ENCODE data around the gene SHMT1. TPM values are rescaled to one million over a fixed set of nuclear protein-coding genes. Genes with fewer than 3 reads are reported as not detected.
"Not testable (repeated sequence)": the region's sequence is repeated elsewhere in the genome, so short reads cannot be mapped to it uniquely, and the experiment has no call there.

Gene SHMT1
- total RNA-seq, 1 experiment from 2014 or later = 50.8 TPM

- DNase-seq (ENCODE audit: low read depth) = no peak
Observed at GRCh38 chr17:18326572-18326971, 36.8 kb downstream of the SHMT1 start.

GRCh38 chr17:18326039-18326438, 37.3 kb downstream of the SHMT1 start:
- no peak for DNase-seq (ENCODE audit: low read depth)

GRCh38 chr17:18324140-18325050, 39.0 kb downstream of the SHMT1 start:
- DNase-seq (ENCODE audit: low read depth) = no peak

- DNase-seq (ENCODE audit: low read depth) = no peak
Observed at GRCh38 chr17:18323507-18324139, 39.7 kb downstream of the SHMT1 start.

- peak; percentile 48 for DNase-seq (ENCODE audit: low read depth)
Observed at GRCh38 chr17:18323007-18323406, 40.3 kb downstream of the SHMT1 start.

- no peak for DNase-seq (ENCODE audit: low read depth)
Observed at GRCh38 chr17:18322522-18322921, 40.8 kb downstream of the SHMT1 start.

GRCh38 chr17:18321309-18321708, 42.0 kb downstream of the SHMT1 start:
- DNase-seq (ENCODE audit: low read depth) = peak; percentile 12

GRCh38 chr17:18320301-18320700, 43.0 kb downstream of the SHMT1 start:
- DNase-seq (ENCODE audit: low read depth) = no peak

- peak; percentile 32 for DNase-seq (ENCODE audit: low read depth)
Observed at GRCh38 chr17:18319604-18320256, 43.6 kb downstream of the SHMT1 start.

- no peak for DNase-seq (ENCODE audit: low read depth)
Observed at GRCh38 chr17:18318771-18319450, 44.4 kb downstream of the SHMT1 start.

- no peak for DNase-seq (ENCODE audit: low read depth)
Observed at GRCh38 chr17:18318117-18318516, 45.2 kb downstream of the SHMT1 start.

GRCh38 chr17:18315961-18316360, 47.4 kb downstream of the SHMT1 start:
- DNase-seq (ENCODE audit: low read depth) = no peak

- DNase-seq (ENCODE audit: low read depth) = no peak
Observed at GRCh38 chr17:18315562-18315922, 47.8 kb downstream of the SHMT1 start.

GRCh38 chr17:18314731-18315561, 48.4 kb downstream of the SHMT1 start, which contains the start of the genes SMCR8 and TOP3A:
Gene SMCR8, plus strand, starts transcription at chr17:18315293. Its CDS starts 497 bp downstream, at chr17:18315790.
Gene TOP3A, minus strand, starts transcription at chr17:18314994. Its CDS starts 216 bp downstream, at chr17:18314778.
- peak; percentile 98 for DNase-seq (ENCODE audit: low read depth)

GRCh38 chr17:18314059-18314730, 49.2 kb downstream of the SHMT1 start:
- DNase-seq (ENCODE audit: low read depth) = peak; percentile 35

- DNase-seq (ENCODE audit: low read depth) = no peak
Observed at GRCh38 chr17:18309202-18309601, 54.1 kb downstream of the SHMT1 start.

- DNase-seq (ENCODE audit: low read depth) = not testable (repeated sequence)
Observed at GRCh38 chr17:18303206-18303605, 60.1 kb downstream of the SHMT1 start.

GRCh38 chr17:18300725-18301480, 62.4 kb downstream of the SHMT1 start:
- no peak for DNase-seq (ENCODE audit: low read depth)

- not testable (repeated sequence) for DNase-seq (ENCODE audit: low read depth)
Observed at GRCh38 chr17:18298061-18298460, 65.3 kb downstream of the SHMT1 start.

Data from M059J (cell line).